HCT116 (cell line): Measurements from ENCODE around the gene RMI2. TPM values are rescaled to one million over a fixed set of nuclear protein-coding genes. Genes with fewer than 3 reads are reported as not detected.

Experiments used
- ATAC-seq: fragments of 200-7000 bp; cut with Tn5 transposase; 2 replicates; pipeline ENCODE4 v1.9.1; 2020; ENCODE audit warnings: mild to moderate bottlenecking, moderate library complexity
- BruUV-seq: library from RNA; stranded (reverse); fragments of 400-500 nt; replicated peaks from 2 replicates; lab custom pipeline; 2021; lab: Mats Ljungman, UMichigan
- CTCF ChIA-PET: fragments of 300-600 bp; sonication (Branson Sonifier 250); formaldehyde crosslinking; loops from one replicate; lab custom pipeline; 2021; ENCODE audit warnings: antibody characterized with exemption; lab: Charles Lee
- POLR2A ChIA-PET: fragments of 300-600, 350-600 bp; sonication (Branson Sonifier 250); formaldehyde crosslinking; loops from one replicate; lab custom pipeline; 2021; ENCODE audit warnings: antibody characterized with exemption; lab: Charles Lee
- RAD21 ChIA-PET, 2 experiments: fragments of 300-600 bp; sonication (Branson Sonifier 250); formaldehyde crosslinking; loops; one replicate each; lab custom pipeline; 2023; ENCODE audit warnings: low total read pairs in 2 of 2; ENCODE audit not compliant: uncharacterized antibody in 2 of 2, unreplicated experiment in 2 of 2, low non-redundant PET in 1 of 2; lab: Charles Lee
- DNase-seq: peaks from one replicate; pipeline ENCODE4 v3.0.0-alpha.2; 2010; ENCODE audit warnings: low read depth, low spot score
- H2AFZ ChIP-seq: fragments of 200-600 bp; shearing (Covaris generic), sonication (generic); 2 replicates; pipeline ENCODE4 v1.6.1; 2017; ENCODE audit warnings: low read depth, mixed run types, mixed read lengths, antibody characterized with exemption, low read length; ENCODE audit not compliant: poor library complexity, severe bottlenecking
- H3K27ac ChIP-seq: 2 replicates; pipeline ENCODE4 v1.5.1; 2012; ENCODE audit warnings: low read depth, low read length
- H3K27me3 ChIP-seq: fragments of 200-600 bp; sonication (generic); 2 replicates; pipeline ENCODE4 v1.6.1; 2016; ENCODE audit warnings: mixed run types, low read length, mixed read lengths; ENCODE audit not compliant: insufficient read depth
- H3K36me3 ChIP-seq, 2 experiments: fragments of 200-500 bp in 1 of 2; fragments of 200-600 bp in 1 of 2; sonication (Bioruptor generic) in 1 of 2; sonication (generic) in 1 of 2; 2 replicates each; pipeline versions ENCODE4 v1.5.1 to v1.6.1; 2014 to 2016; ENCODE audit warnings: low read length in 2 of 2, inconsistent platforms in 1 of 2, mixed read lengths in 1 of 2, mixed run types in 1 of 2; ENCODE audit not compliant: insufficient read depth in 2 of 2, control insufficient read depth in 1 of 2
- H3K4me1 ChIP-seq, 2 experiments: fragments of 200-600 bp in 1 of 2; sonication (generic) in 1 of 2; 2 replicates each; pipeline versions ENCODE4 v1.5.1 to v1.6.1; 2012 to 2017; ENCODE audit warnings: low read length in 2 of 2, inconsistent platforms in 1 of 2, mild to moderate bottlenecking in 1 of 2, mixed read lengths in 1 of 2, mixed run types in 1 of 2, moderate library complexity in 1 of 2; ENCODE audit not compliant: insufficient read depth in 2 of 2, control insufficient read depth in 1 of 2
- H3K4me2 ChIP-seq: fragments of 200-600 bp; sonication (generic); 2 replicates; pipeline ENCODE4 v1.6.1; 2017; ENCODE audit warnings: mixed run types, low read length, mixed read lengths
- H3K4me3 ChIP-seq, 2 experiments: fragments of 200-600 bp in 1 of 2; sonication (generic) in 1 of 2; replicated peaks in 1 of 2; 2 replicates each; pipeline ENCODE4 v1.5.1; 2011 to 2016; ENCODE audit warnings: low read length in 2 of 2, control low read depth in 1 of 2, low read depth in 1 of 2, mild to moderate bottlenecking in 1 of 2, mixed read lengths in 1 of 2, mixed run types in 1 of 2
- H3K79me2 ChIP-seq: fragments of 200-600 bp; sonication (generic); 2 replicates; pipeline ENCODE4 v1.6.1; 2017; ENCODE audit warnings: mild to moderate bottlenecking, mixed run types, low read length, moderate library complexity, mixed read lengths; ENCODE audit not compliant: insufficient read depth
- H3K9ac ChIP-seq: fragments of 200-600 bp; sonication (generic); 2 replicates; pipeline ENCODE4 v1.6.1; 2016; ENCODE audit warnings: low read length, mixed read lengths
- H3K9me2 ChIP-seq: fragments of 200-600 bp; sonication (generic), shearing (Covaris generic); 2 replicates; pipeline ENCODE4 v1.6.1; 2017; ENCODE audit warnings: mixed run types, mild to moderate bottlenecking, moderate library complexity; ENCODE audit not compliant: insufficient read depth
- H3K9me3 ChIP-seq, 2 experiments: fragments of 200-500 bp in 1 of 2; fragments of 200-600 bp in 1 of 2; sonication (Bioruptor generic) in 1 of 2; sonication (generic) in 1 of 2; 2 replicates each; pipeline ENCODE4 v1.6.1; 2014 to 2017; ENCODE audit warnings: low read length in 2 of 2, mixed read lengths in 2 of 2, inconsistent platforms in 1 of 2, low read depth in 1 of 2, mild to moderate bottlenecking in 1 of 2, mixed run types in 1 of 2, moderate library complexity in 1 of 2; ENCODE audit not compliant: control insufficient read depth in 1 of 2, insufficient read depth in 1 of 2
- H4K20me1 ChIP-seq: fragments of 200-600 bp; sonication (generic), shearing (Covaris generic); 2 replicates; pipeline ENCODE4 v1.6.1; 2017; ENCODE audit warnings: mixed run types, mild to moderate bottlenecking, moderate library complexity; ENCODE audit not compliant: insufficient read depth
- CEBPB ChIP-seq: IDR thresholded peaks from 2 replicates; pipeline ENCODE4 v1.6.1; 2012; ENCODE audit warnings: low read depth
- CTCF ChIP-seq, 3 experiments: fragments of 200-600 bp in 1 of 3; sonication (generic) in 1 of 3; IDR thresholded peaks in 2 of 3; conservative IDR thresholded peaks in 1 of 3; 2 replicates each; pipeline ENCODE4 v1.5.1; 2012 to 2017; ENCODE audit warnings: low read depth in 2 of 3, low read length in 2 of 3, antibody characterized with exemption in 1 of 3, borderline replicate concordance in 1 of 3, control low read depth in 1 of 3, mild to moderate bottlenecking in 1 of 3, mixed read lengths in 1 of 3, mixed run types in 1 of 3, moderate library complexity in 1 of 3; ENCODE audit not compliant: insufficient read depth in 1 of 3
- EGR1 ChIP-seq: IDR thresholded peaks from 2 replicates; pipeline ENCODE4 v1.6.1; 2012; ENCODE audit warnings: low read depth
- ELF1 ChIP-seq: IDR thresholded peaks from 2 replicates; pipeline ENCODE4 v1.6.1; 2012; ENCODE audit warnings: low read depth, borderline replicate concordance
- EZH2 ChIP-seq: fragments of 200-600 bp; sonication (generic); IDR thresholded peaks from 2 replicates; pipeline ENCODE4 v1.6.1; 2017; ENCODE audit warnings: antibody characterized with exemption, mixed run types
- EZH2phosphoT487 ChIP-seq: fragments of 200-600 bp; IDR thresholded peaks from 2 replicates; pipeline ENCODE4 v1.6.1; 2018; ENCODE audit warnings: antibody characterized with exemption, borderline replicate concordance
- FOSL1 ChIP-seq: IDR thresholded peaks from 2 replicates; pipeline ENCODE4 v1.6.1; 2012; ENCODE audit warnings: low read depth
- JUND ChIP-seq: IDR thresholded peaks from 2 replicates; pipeline ENCODE4 v1.6.1; 2012
- MAX ChIP-seq: IDR thresholded peaks from 2 replicates; pipeline ENCODE4 v1.6.1; 2012
- POLR2A ChIP-seq: IDR thresholded peaks from 2 replicates; pipeline ENCODE4 v1.7.0; 2011; ENCODE audit warnings: borderline replicate concordance; ENCODE audit not compliant: insufficient read depth, insufficient read length; ENCODE audit errors: extremely low read depth
- POLR2AphosphoS5 ChIP-seq: IDR thresholded peaks from 2 replicates; pipeline ENCODE4 v1.6.1; 2011; ENCODE audit warnings: mild to moderate bottlenecking, low read depth, low read length, moderate library complexity
- REST ChIP-seq: IDR thresholded peaks from 2 replicates; pipeline ENCODE4 v1.6.1; 2012; ENCODE audit warnings: low read depth
- SIN3A ChIP-seq: IDR thresholded peaks from 2 replicates; pipeline ENCODE4 v1.6.1; 2012; ENCODE audit warnings: low read depth
- SP1 ChIP-seq: IDR thresholded peaks from 2 replicates; pipeline ENCODE4 v1.6.1; 2012; ENCODE audit warnings: low read depth
- SRF ChIP-seq: IDR thresholded peaks from 2 replicates; pipeline ENCODE4 v1.6.1; 2012; ENCODE audit warnings: low read depth
- TCF7L2 ChIP-seq: IDR thresholded peaks from 2 replicates; pipeline ENCODE4 v1.7.0; 2011; ENCODE audit warnings: borderline replicate concordance, inconsistent platforms; ENCODE audit not compliant: insufficient read depth, insufficient read length; ENCODE audit errors: extremely low read depth
- YY1 ChIP-seq: IDR thresholded peaks from 2 replicates; pipeline ENCODE4 v1.6.1; 2011; ENCODE audit warnings: low read length, low read depth, moderate library complexity, mild to moderate bottlenecking; ENCODE audit not compliant: insufficient replicate concordance; ENCODE audit errors: extremely low read depth
- ZBTB33 ChIP-seq: IDR thresholded peaks from 2 replicates; pipeline ENCODE4 v1.6.1; 2011; ENCODE audit warnings: mild to moderate bottlenecking, low read length, moderate library complexity; ENCODE audit not compliant: insufficient replicate concordance; ENCODE audit errors: extremely low read depth
- intact Hi-C: fragments of 100-400 bp; cut with micrococcal nuclease; formaldehyde crosslinking; loops from 2 replicates; pipeline ENCODE4 v1.10.0; 2022
- total RNA-seq: library from RNA; stranded (reverse); gene quantifications from one replicate; pipeline ENCODE4 v1.2.1, GENCODE V29; 2021; ENCODE audit not compliant: unreplicated experiment

RMI2 gene
- total RNA-seq, 1 experiment from 2014 or later, result 19.9 TPM

GRCh38 chr16:11399261-11399831 lies 54.1 kb downstream of the RMI2 start:
- TF ChIP-seq SRF (no peak), YY1 (no peak), CEBPB (no peak), SP1 (no peak), SIN3A (no peak), ZBTB33 (no peak), TCF7L2 (no peak), EGR1 (no peak), JUND (no peak), ELF1 (no peak), MAX (no peak), POLR2A (no peak), EZH2 (no peak), CTCF (IDR thresholded peaks at IDR 0.05 in 2 of 3, conservative IDR thresholded peaks at IDR 0.05 in 1 of 3; ENCODE audit: borderline replicate concordance in 1 of 3, insufficient read depth in 1 of 3, low read depth in 2 of 3, low read length in 2 of 3) (no peak), EZH2phosphoT487 (no peak), FOSL1 (no peak), REST (no peak), POLR2AphosphoS5 (no peak)
- no peak overlapping the region for H3K27ac ChIP-seq
- intact Hi-C loops, result loop anchor here (5.0 kb wide), 1 partner anchor 668 kb away; no protein-coding TSS in a partner anchor
- ChIA-PET CTCF (interaction anchor here (1.5 kb wide), 1 partner anchor 668 kb away, joined by 4 read pairs; no protein-coding TSS in a partner anchor), RAD21 (no interaction called here), POLR2A (no interaction called here)
- no peak overlapping the region for H3K9ac ChIP-seq
- no peaks in the 10 kb centered on the region for H3K36me3 ChIP-seq
- no peaks in the 10 kb centered on the region for H3K79me2 ChIP-seq
- 0 out of 4 replicates have a peak, but pooled peaks cover 0 to 2% of the 10 kb centered on the region in 2 experiments for H3K4me1 ChIP-seq
- no peaks in the 10 kb centered on the region for H3K27me3 ChIP-seq
- H3K4me3 ChIP-seq, result no peak overlapping the region
- no peak for ATAC-seq
- H3K9me2 ChIP-seq, result no peaks in the 10 kb centered on the region
- DNase-seq, result no peak
- no peaks in the 10 kb centered on the region for H3K9me3 ChIP-seq
- H3K4me2 ChIP-seq, result no peak overlapping the region
- no TSS peak for BruUV-seq
- no peaks in the 10 kb centered on the region for H4K20me1 ChIP-seq
- no peak overlapping the region for H2AFZ ChIP-seq
